Subcutaneous abdominal adipose tissue (tissue), 5 donors: Measurements from ENCODE around the gene AGBL1.

Source experiments
- H3K27ac ChIP-seq: one replicate; pipeline ENCODE4 v1.7.0; 2013; ENCODE audit warnings: low read depth, mild to moderate bottlenecking, inconsistent platforms, low read length, moderate library complexity
- H3K27me3 ChIP-seq, 5 donors: one replicate each; pipeline ENCODE4 v1.7.0; 2013; ENCODE audit warnings: low read length in 5 of 5, inconsistent platforms in 1 of 5; ENCODE audit not compliant: control insufficient read depth in 5 of 5, insufficient read depth in 4 of 5
- H3K36me3 ChIP-seq, 5 donors: one replicate each; pipeline ENCODE4 v1.7.0; 2013; ENCODE audit warnings: low read length in 5 of 5; ENCODE audit not compliant: control insufficient read depth in 5 of 5, insufficient read depth in 5 of 5
- H3K4me1 ChIP-seq, 5 donors: one replicate each; pipeline ENCODE4 v1.7.0; 2013; ENCODE audit warnings: low read length in 5 of 5, mild to moderate bottlenecking in 3 of 5, moderate library complexity in 1 of 5; ENCODE audit not compliant: control insufficient read depth in 5 of 5, insufficient read depth in 5 of 5
- H3K4me3 ChIP-seq, 5 donors: one replicate each; pipeline ENCODE4 v1.7.0; 2013; ENCODE audit warnings: low read length in 5 of 5, low read depth in 1 of 5
- H3K9ac ChIP-seq, 5 donors: one replicate each; pipeline ENCODE4 v1.7.0; 2013; ENCODE audit warnings: low read length in 5 of 5, mild to moderate bottlenecking in 4 of 5, moderate library complexity in 3 of 5
- H3K9me3 ChIP-seq, 5 donors: one replicate each; pipeline ENCODE4 v1.7.0; 2013; ENCODE audit warnings: low read length in 5 of 5; ENCODE audit not compliant: control insufficient read depth in 5 of 5
- donor health status: healthy.
- donor health status: healthy.
- donor health status: healthy.
- donor health status: healthy.
- donor health status: healthy.

The AGBL1 gene

GRCh38 chr15:86725628-86726027, 646.0 kb downstream of the AGBL1 start:
- no peak overlapping the region for H3K27ac ChIP-seq
- H3K9ac ChIP-seq, result no peak overlapping the region
- no peaks in the 10 kb centered on the region for H3K9me3 ChIP-seq
- H3K4me3 ChIP-seq, result no peak overlapping the region
- no peaks in the 10 kb centered on the region for H3K36me3 ChIP-seq
- no peaks in the 10 kb centered on the region for H3K27me3 ChIP-seq
- no peaks in the 10 kb centered on the region for H3K4me1 ChIP-seq

GRCh38 chr15:86735247-86736040, 655.8 kb downstream of the AGBL1 start:
- Histone ChIP-seq H3K9me3 (peaks cover 0 to 5% (median 0%) of the 10 kb centered on the region in 5 donors), H3K27me3 (no peaks in the 10 kb centered on the region), H3K9ac (no peak overlapping the region), H3K4me3 (no peak overlapping the region), H3K4me1 (no peaks in the 10 kb centered on the region), H3K36me3 (no peaks in the 10 kb centered on the region), H3K27ac (no peak overlapping the region)

DNA sequence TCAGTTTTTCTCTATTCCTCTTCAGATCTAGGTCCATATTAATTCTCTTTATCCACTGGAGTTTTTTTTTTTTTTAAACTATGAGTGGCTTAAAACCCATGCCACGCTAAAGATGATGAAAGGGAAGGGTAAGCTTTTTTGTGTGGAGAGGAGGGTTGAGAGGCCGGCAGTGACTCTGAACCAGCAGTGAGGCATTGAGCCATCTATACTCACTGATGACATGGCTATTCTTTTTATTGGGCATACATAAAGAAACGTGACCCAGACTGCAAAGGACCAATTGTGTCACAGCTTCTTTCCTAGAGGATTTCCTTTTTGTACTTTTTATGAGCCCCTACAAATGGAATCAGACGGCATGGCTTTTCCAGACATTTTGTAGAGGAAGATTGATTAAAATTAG, 662.2 kb downstream of the AGBL1 start:
- Histone ChIP-seq H3K27ac (no peak overlapping the region), H3K36me3 (no peaks in the 10 kb centered on the region), H3K27me3 (peaks cover 0 to 3% (median 0%) of the 10 kb centered on the region in 5 donors), H3K4me3 (no peak overlapping the region), H3K9me3 (peaks cover 0 to 5% (median 0%) of the 10 kb centered on the region in 5 donors), H3K9ac (no peak overlapping the region), H3K4me1 (no peaks in the 10 kb centered on the region)

DNA sequence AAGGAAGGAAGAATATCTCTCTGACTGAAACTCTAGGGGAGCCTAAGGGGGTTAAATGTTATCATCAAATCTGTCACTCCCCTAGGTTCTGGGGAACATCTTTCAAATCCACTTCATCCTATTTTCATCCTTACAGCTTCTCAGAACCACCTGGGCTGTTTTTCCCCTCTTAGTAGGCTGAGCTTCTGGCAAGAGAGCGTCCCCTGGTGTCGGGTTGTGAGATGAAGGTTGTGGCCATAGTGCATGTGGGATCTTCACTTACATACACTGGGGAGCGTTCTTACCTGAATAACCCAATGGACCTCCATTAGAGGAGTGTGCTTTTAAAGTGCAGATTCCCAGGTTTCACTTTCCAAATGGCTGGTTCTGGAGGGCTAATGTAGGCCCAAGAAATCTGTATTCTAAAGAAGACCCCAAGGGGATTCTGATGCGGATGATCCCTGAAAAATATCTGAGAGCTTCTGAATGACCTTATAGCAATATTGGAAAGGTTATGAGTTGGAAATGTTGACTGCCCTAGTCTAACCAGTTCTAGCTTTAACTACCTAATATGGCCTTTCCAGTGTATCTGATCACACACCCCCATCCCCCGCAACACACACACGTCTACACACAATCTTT, 663.7 kb downstream of the AGBL1 start:
- Histone ChIP-seq H3K27ac (no peak overlapping the region), H3K9me3 (peaks cover 0 to 2% (median 0%) of the 10 kb centered on the region in 5 donors), H3K36me3 (no peaks in the 10 kb centered on the region), H3K4me1 (no peaks in the 10 kb centered on the region), H3K27me3 (peaks cover 0 to 3% (median 0%) of the 10 kb centered on the region in 5 donors), H3K4me3 (no peak overlapping the region), H3K9ac (no peak overlapping the region)

- H3K4me1 ChIP-seq, result no peaks in the 10 kb centered on the region
- H3K4me3 ChIP-seq, result no peak overlapping the region
- no peak overlapping the region for H3K9ac ChIP-seq
- no peaks in the 10 kb centered on the region for H3K9me3 ChIP-seq
- peaks cover 0 to 3% (median 0%) of the 10 kb centered on the region in 5 donors for H3K27me3 ChIP-seq
- H3K36me3 ChIP-seq, result no peaks in the 10 kb centered on the region
- H3K27ac ChIP-seq, result no peak overlapping the region
These were observed 664.6 kb downstream of the AGBL1 start for GRCh38 chr15:86744198-86744780.

DNA sequence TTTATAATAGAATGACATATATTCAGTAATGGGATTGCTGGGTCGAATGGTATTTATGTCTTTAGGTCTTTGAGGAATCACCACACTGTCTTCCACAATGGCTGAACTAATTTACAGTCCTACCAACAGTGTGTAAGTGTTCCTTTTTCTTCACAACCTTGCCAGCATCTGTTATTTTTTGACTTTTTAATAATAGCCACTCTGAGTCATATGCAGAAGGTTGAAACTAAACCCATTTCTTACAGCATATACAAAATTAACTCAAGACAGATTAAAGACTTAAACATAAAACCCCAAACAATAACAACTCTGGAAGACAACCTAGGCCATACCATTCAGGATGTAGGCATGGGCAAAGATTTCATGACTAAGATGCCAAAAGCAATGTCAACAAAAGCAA, 671.4 kb downstream of the AGBL1 start:
- H3K27me3 ChIP-seq, result no peaks in the 10 kb centered on the region
- H3K4me1 ChIP-seq, result no peaks in the 10 kb centered on the region
- H3K36me3 ChIP-seq, result no peaks in the 10 kb centered on the region
- H3K9ac ChIP-seq, result no peak overlapping the region
- no peak overlapping the region for H3K4me3 ChIP-seq
- H3K27ac ChIP-seq, result no peak overlapping the region
- no peaks in the 10 kb centered on the region for H3K9me3 ChIP-seq

- no peaks in the 10 kb centered on the region for H3K9me3 ChIP-seq
- H3K27ac ChIP-seq, result no peak overlapping the region
- no peaks in the 10 kb centered on the region for H3K27me3 ChIP-seq
- H3K4me3 ChIP-seq, result peak overlapping the region in 1 of 5 donors; percentile 19
- H3K36me3 ChIP-seq, result no peaks in the 10 kb centered on the region
- H3K4me1 ChIP-seq, result no peaks in the 10 kb centered on the region
- no peak overlapping the region for H3K9ac ChIP-seq
These were observed 675.2 kb downstream of the AGBL1 start for GRCh38 chr15:86754846-86755245.

- no peaks in the 10 kb centered on the region for H3K36me3 ChIP-seq
- H3K9ac ChIP-seq, result no peak overlapping the region
- H3K27me3 ChIP-seq, result peaks cover 0 to 3% (median 0%) of the 10 kb centered on the region in 5 donors
- H3K4me1 ChIP-seq, result no peaks in the 10 kb centered on the region
- no peak overlapping the region for H3K27ac ChIP-seq
- no peak overlapping the region for H3K4me3 ChIP-seq
- H3K9me3 ChIP-seq, result no peaks in the 10 kb centered on the region
These were observed 677.0 kb downstream of the AGBL1 start for GRCh38 chr15:86756688-86757087.

- Histone ChIP-seq H3K27ac (no peak overlapping the region), H3K36me3 (no peaks in the 10 kb centered on the region), H3K4me3 (no peak overlapping the region), H3K9me3 (no peaks in the 10 kb centered on the region), H3K9ac (no peak overlapping the region), H3K4me1 (no peaks in the 10 kb centered on the region), H3K27me3 (peaks cover 0 to 3% (median 0%) of the 10 kb centered on the region in 5 donors)
These were observed 680.3 kb downstream of the AGBL1 start for GRCh38 chr15:86759800-86760523.

- Histone ChIP-seq H3K4me3 (no peak overlapping the region), H3K4me1 (no peaks in the 10 kb centered on the region), H3K9me3 (no peaks in the 10 kb centered on the region), H3K27ac (no peak overlapping the region), H3K9ac (no peak overlapping the region), H3K36me3 (no peaks in the 10 kb centered on the region), H3K27me3 (peaks cover 0 to 3% (median 0%) of the 10 kb centered on the region in 5 donors)
These were observed 683.2 kb downstream of the AGBL1 start for GRCh38 chr15:86762874-86763273.
